Measurements from ENCODE around the gene DHRSX. TPM values are rescaled to one million over a fixed set of nuclear protein-coding genes. Genes with fewer than 3 reads are reported as not detected.
"Not testable (repeated sequence)": the region's sequence is repeated elsewhere in the genome, so short reads cannot be mapped to it uniquely, and the experiment has no call there.

Gene DHRSX
- total RNA-seq, 1 donor from 2014 or later: 23.2 TPM

GRCh38 chrX:2284133-2284532 lies 216.6 kb downstream of the DHRSX start:
- DNase-seq (ENCODE audit: low spot score in 2 of 2): no peak
- no peak for FAIRE-seq

- no peak for FAIRE-seq
- DNase-seq (ENCODE audit: low spot score in 2 of 2): no peak
Measured at GRCh38 chrX:2283111-2283859, 217.5 kb downstream of the DHRSX start.

- FAIRE-seq: no peak
- no peak for DNase-seq (ENCODE audit: low spot score in 2 of 2)
Measured at GRCh38 chrX:2282490-2283090, 218.2 kb downstream of the DHRSX start.

DNA sequence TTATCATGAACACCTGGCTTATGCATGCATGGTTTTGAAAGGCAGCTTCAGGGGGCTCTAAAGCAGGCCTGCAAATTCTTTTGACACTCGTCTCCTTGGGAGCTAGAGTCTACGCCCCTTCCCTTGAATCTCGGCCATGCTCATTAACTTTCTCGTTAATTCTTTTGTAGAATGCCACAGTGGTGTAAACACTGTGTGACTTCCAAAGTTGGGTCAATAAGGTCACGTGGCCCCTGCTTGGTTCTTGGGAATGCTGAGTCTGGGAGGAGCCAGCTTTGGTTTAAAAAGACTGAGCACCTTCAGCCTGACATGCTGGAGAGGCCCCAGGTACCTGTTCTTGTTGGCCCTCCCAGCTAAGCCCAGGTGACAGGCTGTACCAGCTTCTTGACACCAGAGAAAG lies 228.4 kb downstream of the DHRSX start:
- FAIRE-seq: no peak
- no peak for DNase-seq (ENCODE audit: low spot score in 2 of 2)

DNA sequence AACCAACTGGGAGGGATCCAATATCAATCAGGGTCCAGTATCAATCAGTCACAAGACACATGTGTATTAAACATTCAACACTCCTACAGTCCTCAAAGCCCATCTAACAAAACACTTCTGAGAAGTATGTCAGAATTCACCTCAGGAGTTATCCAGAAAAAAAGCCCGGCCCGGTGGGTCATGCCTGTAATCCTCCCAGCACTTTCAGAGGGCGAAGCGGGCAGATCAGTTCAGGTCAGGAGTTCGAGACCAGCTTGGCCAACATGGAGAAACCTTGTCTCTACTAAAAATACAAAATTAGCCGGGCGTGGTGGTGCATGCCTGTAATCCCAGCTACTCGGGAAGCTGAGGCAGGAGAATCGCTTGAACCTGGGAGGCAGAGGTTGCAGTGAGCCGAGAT lies 229.2 kb downstream of the DHRSX start:
- not testable (repeated sequence) for DNase-seq (ENCODE audit: low spot score in 2 of 2); FAIRE-seq

- not testable (repeated sequence) for DNase-seq (ENCODE audit: low spot score in 2 of 2); FAIRE-seq
Measured at GRCh38 chrX:2270783-2271182, 230.0 kb downstream of the DHRSX start.

DNA sequence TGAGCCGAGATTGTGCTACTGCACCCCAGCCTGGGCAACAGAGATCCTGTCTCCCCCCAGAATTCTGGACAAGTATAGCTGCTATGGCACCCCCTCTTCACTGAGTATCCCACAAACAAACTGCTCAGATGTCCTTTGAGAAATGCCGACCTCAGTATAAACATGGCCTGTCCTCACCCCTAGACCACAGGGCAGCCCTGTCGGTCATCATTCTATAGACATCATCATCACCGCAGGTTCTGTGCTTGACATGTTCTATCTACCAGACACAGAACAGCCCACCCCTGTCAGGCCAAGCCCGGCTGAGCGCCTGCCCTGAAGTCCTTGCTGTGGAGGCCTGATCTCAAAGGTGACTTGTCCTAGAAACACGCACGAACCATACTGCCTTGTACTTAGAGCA lies 232.9 kb downstream of the DHRSX start:
- FAIRE-seq (no peak), DNase-seq (ENCODE audit: low spot score in 2 of 2) (no peak)

DNA sequence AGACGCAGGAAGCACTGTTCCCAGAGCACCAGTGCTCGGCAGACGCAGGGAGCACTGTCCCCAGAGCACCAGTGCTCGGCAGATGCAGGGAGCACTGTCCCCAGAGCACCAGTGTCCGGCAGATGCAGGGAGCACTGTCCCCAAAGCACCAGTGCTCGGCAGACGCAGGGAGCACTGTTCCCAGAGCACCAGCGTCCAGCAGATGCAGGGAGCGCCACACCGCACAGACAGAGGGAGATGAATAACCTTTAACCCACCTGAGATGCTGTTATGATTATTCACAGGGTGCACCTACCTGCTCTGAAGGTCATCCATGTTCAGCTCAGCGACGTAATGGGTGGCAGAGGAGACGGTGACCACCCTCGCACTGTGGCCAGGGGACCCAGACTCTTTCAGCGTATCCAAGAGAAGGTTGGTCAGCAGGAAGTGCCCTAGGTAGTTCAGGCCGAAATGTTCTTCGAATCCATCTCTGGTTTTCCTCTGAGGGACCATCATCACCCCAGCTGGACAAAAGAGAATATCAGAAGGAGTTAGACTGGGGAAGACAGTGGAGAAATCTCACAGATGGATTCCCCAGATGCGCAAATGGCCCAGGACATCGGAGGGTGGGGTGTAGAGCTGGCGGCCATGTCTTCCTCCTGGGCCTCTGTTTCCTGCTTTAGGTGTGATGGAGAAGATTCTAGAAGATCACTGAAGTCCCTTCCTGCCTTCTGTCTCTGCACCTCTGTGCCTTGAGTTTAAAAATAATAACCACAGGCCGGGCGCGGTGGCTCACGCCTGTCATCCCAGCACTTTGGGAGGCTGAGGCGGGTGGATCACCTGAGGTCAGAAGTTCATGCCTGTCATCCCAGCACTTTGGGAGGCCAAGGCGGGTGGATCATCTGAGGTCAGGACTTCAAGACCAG lies 234.1 kb downstream of the DHRSX start:
- FAIRE-seq (no peak), DNase-seq (ENCODE audit: low spot score in 2 of 2) (no peak)

- not testable (repeated sequence) for DNase-seq (ENCODE audit: low spot score in 2 of 2); FAIRE-seq
Measured at GRCh38 chrX:2265658-2266444, 234.9 kb downstream of the DHRSX start.

DNA sequence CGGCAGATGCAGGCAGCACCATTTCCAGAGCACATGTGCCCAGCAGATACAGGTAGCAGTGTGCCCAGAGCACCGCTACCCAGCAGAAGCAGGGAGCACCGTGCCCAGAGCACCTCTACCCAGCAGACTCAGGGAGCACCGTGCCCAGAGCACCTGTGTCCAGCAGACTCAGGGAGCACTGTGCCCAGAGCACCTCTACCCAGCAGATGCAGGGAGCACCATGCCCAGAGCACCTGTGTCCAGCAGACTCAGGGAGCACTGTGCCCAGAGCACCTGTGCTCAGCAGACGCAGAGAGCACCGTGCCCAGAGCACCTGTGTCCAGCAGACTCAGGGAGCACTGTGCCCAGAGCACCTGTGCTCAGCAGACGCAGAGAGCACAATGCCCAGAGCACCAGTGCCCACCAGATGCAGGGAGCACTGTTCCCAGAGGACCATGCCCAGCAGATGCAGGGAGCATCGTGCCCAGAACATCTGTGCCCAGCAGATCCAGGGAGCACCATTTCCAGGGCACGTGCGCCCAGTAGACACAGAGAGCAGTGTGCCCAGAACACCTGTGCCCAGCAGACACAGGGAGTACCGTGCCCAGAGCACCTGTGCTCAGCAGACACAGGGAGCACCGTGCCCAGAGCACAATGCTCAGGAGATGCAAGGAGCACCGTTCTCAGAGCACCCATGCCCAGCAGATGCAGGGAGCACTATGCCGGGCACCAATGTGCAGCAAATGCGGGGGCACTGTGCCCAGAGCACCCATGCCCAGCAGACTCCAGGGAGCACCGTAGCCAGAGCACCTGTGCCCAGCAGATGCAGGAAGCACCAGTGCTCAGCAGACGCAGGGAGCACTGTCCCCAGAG lies 236.4 kb downstream of the DHRSX start:
- no peak for DNase-seq (ENCODE audit: low spot score in 2 of 2)
- FAIRE-seq: no peak

DNA sequence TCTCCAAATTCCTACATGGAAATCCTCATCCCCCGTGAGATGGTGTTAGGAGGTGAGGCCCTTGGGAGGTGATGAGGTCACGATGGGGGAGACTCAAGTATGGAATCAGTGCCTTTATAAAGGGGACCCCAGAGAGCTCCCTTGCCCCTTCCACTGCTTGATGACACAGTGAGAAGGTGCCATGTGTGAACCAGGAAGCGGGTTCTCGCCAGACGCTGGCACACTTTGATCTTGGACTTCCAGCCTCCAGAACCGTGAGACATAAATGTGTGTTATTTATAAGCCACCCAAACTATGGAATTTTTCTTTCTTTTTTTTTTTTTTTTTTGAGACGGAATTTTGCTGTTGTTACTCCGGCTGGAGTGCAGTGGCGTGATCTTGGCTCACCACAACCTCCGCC lies 237.6 kb downstream of the DHRSX start:
- DNase-seq (ENCODE audit: low spot score in 2 of 2) (no peak), FAIRE-seq (no peak)

- no peak for FAIRE-seq
- DNase-seq (ENCODE audit: low spot score in 2 of 2): no peak
Measured at GRCh38 chrX:2262668-2263055, 238.1 kb downstream of the DHRSX start.

DNA sequence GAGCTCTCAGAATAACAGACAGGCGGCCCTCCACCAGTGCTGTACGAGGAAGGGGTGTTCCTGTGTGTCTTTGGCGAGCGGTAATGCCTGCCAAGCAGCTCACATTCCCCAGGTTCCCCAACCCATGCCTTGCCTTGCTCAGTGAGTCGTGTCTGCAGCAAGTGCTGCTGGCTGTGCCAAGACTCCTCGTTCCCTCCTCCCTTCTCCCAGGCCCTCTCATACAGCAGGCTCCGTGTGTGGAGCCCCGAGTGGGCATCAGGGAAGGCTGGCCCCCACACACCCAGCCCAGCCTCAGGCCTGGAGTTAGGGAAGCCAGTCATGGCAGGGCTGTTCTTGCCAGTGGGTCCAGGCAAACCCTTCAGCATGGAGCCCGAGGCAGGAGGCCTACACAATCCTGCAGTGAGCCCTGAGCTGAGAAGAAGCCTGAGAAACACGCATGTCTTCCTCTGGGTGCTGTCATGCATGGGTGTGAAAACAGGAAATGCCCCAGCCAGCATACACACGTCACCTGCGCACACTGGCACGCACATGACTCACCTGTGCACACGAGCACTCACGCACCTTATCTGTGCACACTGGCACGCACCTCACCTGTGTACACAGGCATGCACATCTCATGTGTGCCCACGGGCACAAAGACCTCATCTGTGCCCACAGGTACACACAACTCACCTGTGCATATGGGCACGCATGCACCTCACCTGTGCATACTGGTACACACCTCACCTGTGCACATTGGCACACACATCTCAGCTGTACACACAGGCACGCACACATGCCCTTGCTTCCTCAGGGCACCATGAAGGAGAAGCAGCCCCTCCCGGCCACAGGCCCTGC lies 238.7 kb downstream of the DHRSX start:
- no peak for DNase-seq (ENCODE audit: low spot score in 2 of 2)
- FAIRE-seq: no peak

DNA sequence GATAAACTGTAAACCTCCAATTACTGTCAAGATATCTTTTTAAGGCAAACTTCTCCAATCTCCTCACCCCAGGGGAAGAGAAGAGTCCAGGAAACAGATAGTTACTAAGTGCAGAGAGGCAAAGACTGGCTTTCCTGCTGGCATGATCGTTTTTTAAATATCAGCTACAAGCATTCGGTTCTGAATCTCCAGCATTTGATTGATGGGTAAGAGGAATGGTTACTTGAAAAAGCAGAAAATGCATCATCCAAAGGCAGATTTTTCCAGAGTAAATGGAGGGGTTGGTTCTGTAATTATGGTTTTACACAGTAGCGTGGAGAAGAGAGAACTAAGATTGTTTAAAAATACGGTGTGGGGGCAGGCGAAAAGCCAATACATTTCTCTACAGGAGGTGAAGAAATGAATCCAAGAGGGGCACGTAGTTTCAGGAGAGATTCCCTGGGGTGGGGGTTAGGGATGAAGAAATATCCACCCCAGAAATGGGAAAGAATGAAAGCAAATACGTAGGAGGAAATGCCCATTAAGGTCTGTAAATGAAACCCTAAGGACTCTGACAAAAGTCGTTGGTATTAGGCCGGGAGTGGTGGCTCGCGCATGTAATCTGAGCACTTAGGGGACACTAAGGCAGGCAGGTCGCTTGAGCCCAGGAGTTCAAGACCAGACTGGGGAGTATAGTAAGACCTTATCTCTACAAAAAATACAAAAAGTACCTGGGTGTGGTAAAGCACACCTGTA lies 248.3 kb downstream of the DHRSX start:
- DNase-seq (ENCODE audit: low spot score in 2 of 2) (no peak), FAIRE-seq (no peak)

GRCh38 chrX:2251211-2251610 lies 249.6 kb downstream of the DHRSX start:
- FAIRE-seq (no peak), DNase-seq (ENCODE audit: low spot score in 2 of 2) (no peak)

GRCh38 chrX:2243913-2244460 lies 256.8 kb downstream of the DHRSX start:
- no peak for DNase-seq (ENCODE audit: low spot score in 2 of 2)
- FAIRE-seq: no peak

GRCh38 chrX:2242980-2243379 lies 257.8 kb downstream of the DHRSX start:
- DNase-seq (ENCODE audit: low spot score in 2 of 2) (no peak), FAIRE-seq (no peak)

DNA sequence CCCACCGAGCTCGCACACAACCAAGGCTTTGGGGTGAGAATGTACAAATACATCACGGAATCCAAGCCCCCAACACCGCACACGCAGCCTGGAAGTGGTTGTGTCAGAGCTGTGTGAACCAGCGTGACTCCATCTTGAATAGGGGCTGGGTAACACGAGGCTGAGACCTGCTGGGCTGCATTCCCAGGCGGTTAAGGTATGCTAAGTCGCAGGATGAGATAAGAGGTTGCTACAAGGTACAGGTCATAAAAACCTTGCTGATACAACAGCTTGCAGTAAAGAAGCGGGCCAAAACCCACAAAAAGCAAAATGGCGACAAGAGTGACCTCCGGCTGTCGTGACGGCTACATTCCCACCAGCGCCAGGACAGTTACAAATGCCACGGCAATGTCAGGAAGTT lies 258.4 kb downstream of the DHRSX start:
- no peak for DNase-seq (ENCODE audit: low spot score in 2 of 2)

More for the DNA sequence above, 258.4 kb downstream of the DHRSX start:
- FAIRE-seq: no peak

Measured in frontal cortex (tissue), 4 donors.